Stimulated activated naive CD8-positive, alpha-beta T cell treated with anti-CD3 and anti-CD28 coated beads, Interleukin-15, Interleukin-2, amounts not matched to agents 100 ng/mL and 50 ng/mL, for 24 hours (primary cell): Measurements from ENCODE around the gene MLPH.

Experiments
- H3K27ac Mint-ChIP-seq: one replicate; pipeline ENCODE4 v1.8.0; 2021; ENCODE audit warnings: mild to moderate bottlenecking, mixed read lengths
- H3K27me3 Mint-ChIP-seq: one replicate; pipeline ENCODE4 v1.8.0; 2021; ENCODE audit warnings: mixed read lengths
- H3K36me3 Mint-ChIP-seq: one replicate; pipeline ENCODE4 v1.8.0; 2021; ENCODE audit warnings: low read depth, mixed read lengths
- H3K4me1 Mint-ChIP-seq: one replicate; pipeline ENCODE4 v1.8.0; 2021; ENCODE audit warnings: low read depth, mixed read lengths
- H3K4me3 Mint-ChIP-seq: one replicate; pipeline ENCODE4 v1.8.0; 2021; ENCODE audit warnings: mild to moderate bottlenecking, mixed read lengths
- H3K9me3 Mint-ChIP-seq: one replicate; pipeline ENCODE4 v1.8.0; 2021; ENCODE audit warnings: mixed read lengths

The MLPH gene

GRCh38 chr2:237480988-237481525, 6.0 kb upstream of the MLPH start:
- Mint-ChIP-seq H3K27me3 (peaks cover 47% of the 10 kb centered on the region), H3K27ac (no peak overlapping the region)

GRCh38 chr2:237482485-237482884, 4.6 kb upstream of the MLPH start:
- peaks cover 47% of the 10 kb centered on the region for H3K27me3 Mint-ChIP-seq
- no peaks in the 10 kb centered on the region for H3K36me3 Mint-ChIP-seq
- H3K4me3 Mint-ChIP-seq, result no peak overlapping the region
- no peak overlapping the region for H3K27ac Mint-ChIP-seq
- H3K4me1 Mint-ChIP-seq, result no peaks in the 10 kb centered on the region
- H3K9me3 Mint-ChIP-seq, result no peaks in the 10 kb centered on the region

More at GRCh38 chr2:237480988-237481525, 6.0 kb upstream of the MLPH start:
- no peaks in the 10 kb centered on the region for H3K36me3 Mint-ChIP-seq
- no peak overlapping the region for H3K4me3 Mint-ChIP-seq
- H3K4me1 Mint-ChIP-seq, result peaks cover 2% of the 10 kb centered on the region
- H3K9me3 Mint-ChIP-seq, result no peaks in the 10 kb centered on the region

- no peak overlapping the region for H3K27ac Mint-ChIP-seq
- no peaks in the 10 kb centered on the region for H3K9me3 Mint-ChIP-seq
- no peak overlapping the region for H3K4me3 Mint-ChIP-seq
- peaks cover 49% of the 10 kb centered on the region for H3K27me3 Mint-ChIP-seq
- H3K4me1 Mint-ChIP-seq, result no peaks in the 10 kb centered on the region
- H3K36me3 Mint-ChIP-seq, result no peaks in the 10 kb centered on the region
Observed at GRCh38 chr2:237483018-237483731, 3.9 kb upstream of the MLPH start.

GRCh38 chr2:237485304-237485703, 1.7 kb upstream of the MLPH start:
- H3K27ac Mint-ChIP-seq, result no peak overlapping the region

GRCh38 chr2:237485844-237486243, 1.2 kb upstream of the MLPH start:
- no peak overlapping the region for H3K27ac Mint-ChIP-seq
- peaks cover 70% of the 10 kb centered on the region for H3K27me3 Mint-ChIP-seq
- no peaks in the 10 kb centered on the region for H3K36me3 Mint-ChIP-seq
- peaks cover 6% of the 10 kb centered on the region for H3K9me3 Mint-ChIP-seq
- no peaks in the 10 kb centered on the region for H3K4me1 Mint-ChIP-seq
- no peak overlapping the region for H3K4me3 Mint-ChIP-seq

More at GRCh38 chr2:237485304-237485703, 1.7 kb upstream of the MLPH start:
- Mint-ChIP-seq H3K36me3 (no peaks in the 10 kb centered on the region), H3K9me3 (peaks cover under 1% of the 10 kb centered on the region), H3K4me1 (no peaks in the 10 kb centered on the region), H3K27me3 (peaks cover 65% of the 10 kb centered on the region), H3K4me3 (no peak overlapping the region)

- H3K4me1 Mint-ChIP-seq, result no peaks in the 10 kb centered on the region
- no peak overlapping the region for H3K4me3 Mint-ChIP-seq
- peaks cover 10% of the 10 kb centered on the region for H3K9me3 Mint-ChIP-seq
- no peak overlapping the region for H3K27ac Mint-ChIP-seq
- H3K36me3 Mint-ChIP-seq, result no peaks in the 10 kb centered on the region
- peaks cover 69% of the 10 kb centered on the region for H3K27me3 Mint-ChIP-seq
Observed at GRCh38 chr2:237486334-237486818, 675 bp upstream of the MLPH start.

- Mint-ChIP-seq H3K9me3 (peaks cover 16% of the 10 kb centered on the region), H3K4me3 (no peak overlapping the region), H3K4me1 (no peaks in the 10 kb centered on the region), H3K36me3 (no peaks in the 10 kb centered on the region), H3K27ac (no peak overlapping the region), H3K27me3 (peaks cover 59% of the 10 kb centered on the region)
Observed at GRCh38 chr2:237487496-237487895, 445 bp downstream of the MLPH start.

- no peak overlapping the region for H3K4me3 Mint-ChIP-seq
- peaks cover 19% of the 10 kb centered on the region for H3K9me3 Mint-ChIP-seq
- H3K36me3 Mint-ChIP-seq, result no peaks in the 10 kb centered on the region
- H3K27me3 Mint-ChIP-seq, result peaks cover 63% of the 10 kb centered on the region
- H3K4me1 Mint-ChIP-seq, result no peaks in the 10 kb centered on the region
- no peak overlapping the region for H3K27ac Mint-ChIP-seq
Observed at GRCh38 chr2:237488295-237488694, 1.2 kb downstream of the MLPH start.

- no peak overlapping the region for H3K27ac Mint-ChIP-seq
- H3K27me3 Mint-ChIP-seq, result peaks cover 65% of the 10 kb centered on the region
- no peak overlapping the region for H3K4me3 Mint-ChIP-seq
- H3K4me1 Mint-ChIP-seq, result no peaks in the 10 kb centered on the region
- H3K9me3 Mint-ChIP-seq, result peaks cover 19% of the 10 kb centered on the region
- H3K36me3 Mint-ChIP-seq, result no peaks in the 10 kb centered on the region
Observed at GRCh38 chr2:237488901-237489860, 2.1 kb downstream of the MLPH start.

- no peak overlapping the region for H3K27ac Mint-ChIP-seq
- peaks cover 60% of the 10 kb centered on the region for H3K27me3 Mint-ChIP-seq
- no peak overlapping the region for H3K4me3 Mint-ChIP-seq
- peaks cover 19% of the 10 kb centered on the region for H3K9me3 Mint-ChIP-seq
- H3K36me3 Mint-ChIP-seq, result no peaks in the 10 kb centered on the region
- H3K4me1 Mint-ChIP-seq, result no peaks in the 10 kb centered on the region
Observed at GRCh38 chr2:237490009-237490711, 3.1 kb downstream of the MLPH start.

GRCh38 chr2:237490795-237491194, 3.7 kb downstream of the MLPH start:
- no peak overlapping the region for H3K4me3 Mint-ChIP-seq
- no peaks in the 10 kb centered on the region for H3K36me3 Mint-ChIP-seq
- peaks cover 58% of the 10 kb centered on the region for H3K27me3 Mint-ChIP-seq
- no peaks in the 10 kb centered on the region for H3K4me1 Mint-ChIP-seq
- no peak overlapping the region for H3K27ac Mint-ChIP-seq
- peaks cover 19% of the 10 kb centered on the region for H3K9me3 Mint-ChIP-seq

- peaks cover 19% of the 10 kb centered on the region for H3K9me3 Mint-ChIP-seq
- H3K4me3 Mint-ChIP-seq, result no peak overlapping the region
- H3K4me1 Mint-ChIP-seq, result no peaks in the 10 kb centered on the region
- no peaks in the 10 kb centered on the region for H3K36me3 Mint-ChIP-seq
- peaks cover 54% of the 10 kb centered on the region for H3K27me3 Mint-ChIP-seq
- no peak overlapping the region for H3K27ac Mint-ChIP-seq
Observed at GRCh38 chr2:237491515-237492118, 4.6 kb downstream of the MLPH start.

- no peak overlapping the region for H3K27ac Mint-ChIP-seq
- H3K27me3 Mint-ChIP-seq, result peaks cover 54% of the 10 kb centered on the region
- no peak overlapping the region for H3K4me3 Mint-ChIP-seq
- no peaks in the 10 kb centered on the region for H3K36me3 Mint-ChIP-seq
- H3K4me1 Mint-ChIP-seq, result no peaks in the 10 kb centered on the region
- H3K9me3 Mint-ChIP-seq, result peaks cover 19% of the 10 kb centered on the region
Observed at GRCh38 chr2:237492137-237492890, 5.3 kb downstream of the MLPH start.
